Endothelial cell of umbilical vein (primary cell): ENCODE results near the gene PRDX3. TPM values are rescaled to one million over a fixed set of nuclear protein-coding genes. Genes with fewer than 3 reads are reported as not detected.
A peak's percentile ranks its signal among the peaks of the same experiment; 100 is the strongest.

ENCODE experiments used
- Bru-seq: library from RNA; stranded (reverse); fragments of 400-500 nt; gene quantifications from one replicate; lab custom pipeline; 2021; lab: Mats Ljungman, UMichigan
- BruChase-seq, 2 experiments: library from RNA; stranded (reverse); fragments of 400-500 nt; gene quantifications; one replicate each; lab custom pipeline; 2021; lab: Mats Ljungman, UMichigan
- BruUV-seq: library from RNA; stranded (reverse); fragments of 400-500 nt; replicated peaks from 2 replicates; lab custom pipeline; 2021; lab: Mats Ljungman, UMichigan
- CTCF ChIA-PET: fragments of 300-600, 350-600 bp; sonication (Branson Sonifier 250); formaldehyde crosslinking; loops from one replicate; lab custom pipeline; 2021; ENCODE audit warnings: antibody characterized with exemption, inconsistent platforms; lab: Charles Lee
- POLR2A ChIA-PET: fragments of 300-600, 350-600 bp; sonication (Branson Sonifier 250); formaldehyde crosslinking; loops from one replicate; lab custom pipeline; 2021; ENCODE audit warnings: antibody characterized with exemption, inconsistent platforms; lab: Charles Lee
- DNase-seq: peaks from one replicate; pipeline ENCODE4 v3.0.0-alpha.2; 2011; ENCODE audit warnings: low read depth, low spot score
- FAIRE-seq: peaks from 2 replicates; lab custom pipeline; 2011; peaks lifted over from hg19 to GRCh38; lab: Jason Lieb, UNC
- H2AFZ ChIP-seq: 2 replicates; pipeline ENCODE4 v1.6.0; 2012; ENCODE audit warnings: low read depth, low read length, control low read depth, inconsistent platforms
- H3K27ac ChIP-seq: 2 replicates; pipeline ENCODE4 v1.5.1; 2011; ENCODE audit warnings: low read depth, mild to moderate bottlenecking, control low read depth, low read length, moderate library complexity; ENCODE audit not compliant: insufficient read depth
- H3K27me3 ChIP-seq, 2 experiments: 2 replicates each; pipeline versions ENCODE4 v1.6.0 to v1.6.1; 2011; ENCODE audit warnings: low read length in 2 of 2, mixed read lengths in 1 of 2; ENCODE audit not compliant: control insufficient read depth in 2 of 2, insufficient read depth in 2 of 2
- H3K36me3 ChIP-seq, 2 experiments: 2 replicates in 1 of 2; 3 replicates in 1 of 2; pipeline ENCODE4 v1.5.1; 2011; ENCODE audit warnings: low read length in 2 of 2, mild to moderate bottlenecking in 1 of 2, moderate library complexity in 1 of 2; ENCODE audit not compliant: control insufficient read depth in 2 of 2, insufficient read depth in 2 of 2; ENCODE audit errors: extremely low read depth in 1 of 2
- H3K4me1 ChIP-seq: 3 replicates; pipeline ENCODE4 v1.5.1; 2011; ENCODE audit warnings: mild to moderate bottlenecking, low read length; ENCODE audit not compliant: control insufficient read depth, insufficient read depth; ENCODE audit errors: extremely low read depth
- H3K4me2 ChIP-seq: 2 replicates; pipeline ENCODE4 v1.6.1; 2011; ENCODE audit warnings: low read length, control low read depth, mixed read lengths; ENCODE audit not compliant: insufficient read depth
- H3K4me3 ChIP-seq, 3 experiments: fragments of 200-600 bp in 1 of 3; sonication (generic), shearing (Covaris generic) in 1 of 3; replicated peaks in 1 of 3; 2 replicates each; pipeline ENCODE4 v1.5.1; 2011 to 2016; ENCODE audit warnings: control low read depth in 3 of 3, low read length in 3 of 3, mild to moderate bottlenecking in 2 of 3, inconsistent platforms in 1 of 3, low read depth in 1 of 3, moderate library complexity in 1 of 3; ENCODE audit not compliant: insufficient read depth in 1 of 3
- H3K79me2 ChIP-seq: 2 replicates; pipeline ENCODE4 v1.6.0; 2012; ENCODE audit warnings: low read length, inconsistent platforms; ENCODE audit not compliant: control insufficient read depth, insufficient read depth
- H3K9ac ChIP-seq: replicated peaks from 2 replicates; pipeline ENCODE3; 2011; ENCODE audit warnings: low read length, control low read depth; ENCODE audit not compliant: insufficient read depth; ENCODE audit errors: extremely low read depth
- H3K9me1 ChIP-seq: replicated peaks from 3 replicates; pipeline ENCODE4 v1.6.0; 2011; ENCODE audit warnings: mild to moderate bottlenecking, low read length; ENCODE audit not compliant: control insufficient read depth, insufficient read depth; ENCODE audit errors: extremely low read depth
- H3K9me3 ChIP-seq: replicated peaks from 2 replicates; pipeline ENCODE4 v1.5.1; 2012; ENCODE audit warnings: low read length, inconsistent platforms; ENCODE audit not compliant: control insufficient read depth, insufficient read depth
- H4K20me1 ChIP-seq: replicated peaks from 2 replicates; pipeline ENCODE3; 2011; ENCODE audit warnings: mild to moderate bottlenecking, low read length; ENCODE audit not compliant: control insufficient read depth, insufficient read depth; ENCODE audit errors: extremely low read depth
- EZH2 ChIP-seq: IDR thresholded peaks from 2 replicates; pipeline ENCODE4 v1.6.1; 2012; ENCODE audit warnings: borderline replicate concordance, low read depth, mild to moderate bottlenecking, moderate library complexity, low read length, inconsistent platforms; ENCODE audit not compliant: severe bottlenecking
- FOS ChIP-seq: IDR thresholded peaks from 2 replicates; pipeline ENCODE4 v1.6.1; 2011; ENCODE audit warnings: mild to moderate bottlenecking, low read length, moderate library complexity, borderline replicate concordance; ENCODE audit not compliant: insufficient read depth
- GATA2 ChIP-seq: IDR thresholded peaks from 2 replicates; pipeline ENCODE4 v1.7.0; 2011; ENCODE audit warnings: low read depth, mild to moderate bottlenecking, moderate library complexity, mixed read lengths, low read length; ENCODE audit not compliant: insufficient read length, insufficient read depth
- JUN ChIP-seq: IDR thresholded peaks from 2 replicates; pipeline ENCODE4 v1.6.1; 2011; ENCODE audit warnings: borderline replicate concordance, low read depth; ENCODE audit not compliant: insufficient read length, insufficient read depth
- MYC ChIP-seq: IDR thresholded peaks from one replicate; pipeline ENCODE4 v1.6.1; 2011; ENCODE audit warnings: mild to moderate bottlenecking, low read depth, low read length
- POLR2A ChIP-seq: IDR thresholded peaks from 2 replicates; pipeline ENCODE4 v1.6.1; 2012; ENCODE audit warnings: low read depth, mild to moderate bottlenecking, control low read depth, low read length
- POLR2AphosphoS5 ChIP-seq: IDR thresholded peaks from 2 replicates; pipeline ENCODE4 v1.6.1; 2012; ENCODE audit warnings: low read depth, mild to moderate bottlenecking, control low read depth, low read length, moderate library complexity; ENCODE audit not compliant: insufficient read depth
- dilution Hi-C: fragments of 300-500 bp; cut with MboI; formaldehyde crosslinking; loops from one replicate; pipeline ENCODE4 v1.15.0; 2019; ENCODE audit warnings: low sequenced_read_pairs; ENCODE audit not compliant: extremely low pct_ligation_motif_present
- intact Hi-C: fragments of 100-400 bp; cut with micrococcal nuclease; formaldehyde crosslinking; loops from one replicate; pipeline ENCODE4 v1.10.0; 2022
- long read RNA-seq: library from polyadenylated mRNA; stranded (forward); transcript quantifications from one replicate; pipeline ENCODE4 v2.0.0, GENCODE V29; 2021
- polyA minus RNA-seq, 3 experiments: library from RNA; depleted of rRNA, polyadenylated mRNA; stranded (reverse); fragments of >200 nt; gene quantifications; 1 replicate in 1 of 3; 2 replicates in 2 of 3; pipeline ENCODE4 v1.2.3, GENCODE V29; 2011
- polyA plus RNA-seq, 4 experiments: library from polyadenylated mRNA; depleted of rRNA in 3 of 4; stranded (reverse) in 3 of 4; unstranded in 1 of 4; fragments of >200 nt; gene quantifications; 2 replicates each; pipeline versions ENCODE4 v1.2.1 to v1.2.3, GENCODE V29; 2011 to 2012; ENCODE audit warnings: missing spikeins in 1 of 4
- total RNA-seq: library from RNA; stranded (reverse); gene quantifications from 2 replicates; pipeline ENCODE4 v1.2.3, GENCODE V29; 2021
- TF ChIP-seq, protein P1 (sequence below): IDR thresholded peaks from 2 replicates; pipeline ENCODE4 v1.6.1; 2011; ENCODE audit not compliant: insufficient read depth, insufficient read length
- TF ChIP-seq, protein P2 (sequence below), 2 donors: IDR thresholded peaks; 1 replicate in 1 of 2; 2 replicates in 1 of 2; pipeline ENCODE4 v1.5.1; 2011; ENCODE audit warnings: low read length in 2 of 2, mild to moderate bottlenecking in 2 of 2, moderate library complexity in 2 of 2, control low read depth in 1 of 2, inconsistent platforms in 1 of 2, low read depth in 1 of 2; ENCODE audit not compliant: insufficient read depth in 1 of 2; ENCODE audit errors: extremely low read depth in 1 of 2

PRDX3 gene
- total RNA-seq: 117 and 124 TPM in 2 replicates
- 99.4 and 123 TPM in 2 replicates for polyA plus RNA-seq
- 168 and 181 TPM in 2 replicates for polyA plus RNA-seq (2011; cell fraction: cytosol; rRNA removed)
- 95.8 and 112 TPM in 2 replicates for polyA plus RNA-seq (2011; cell fraction: nucleus; rRNA removed)
- 146 and 198 TPM in 2 replicates for polyA plus RNA-seq (2012)
- 233 and 266 TPM in 2 replicates for polyA minus RNA-seq
- polyA minus RNA-seq (2011; cell fraction: cytosol; rRNA and poly(A)+ RNA removed): 118 TPM
- polyA minus RNA-seq (2011; cell fraction: nucleus; rRNA and poly(A)+ RNA removed): 50.2 and 78.9 TPM in 2 replicates
- percentile 88 among the genes with signal in this experiment for Bru-seq, nascent RNA
- percentile 96 among the genes with signal in this experiment for BruChase-seq, experiment 1, labeled RNA remaining after a 6-hour chase
- BruChase-seq, experiment 2, labeled RNA remaining after a 2-hour chase: percentile 90 among the genes with signal in this experiment
- long read RNA-seq, transcript PRDX3-201 (7 exons, 1,591 nt): major isoform, 604 of 629 reads
- long read RNA-seq, partial matches to known transcripts: 8 of 629 reads
- long read RNA-seq, other reads (novel, unspliced or antisense): 13 of 629 reads

DNA sequence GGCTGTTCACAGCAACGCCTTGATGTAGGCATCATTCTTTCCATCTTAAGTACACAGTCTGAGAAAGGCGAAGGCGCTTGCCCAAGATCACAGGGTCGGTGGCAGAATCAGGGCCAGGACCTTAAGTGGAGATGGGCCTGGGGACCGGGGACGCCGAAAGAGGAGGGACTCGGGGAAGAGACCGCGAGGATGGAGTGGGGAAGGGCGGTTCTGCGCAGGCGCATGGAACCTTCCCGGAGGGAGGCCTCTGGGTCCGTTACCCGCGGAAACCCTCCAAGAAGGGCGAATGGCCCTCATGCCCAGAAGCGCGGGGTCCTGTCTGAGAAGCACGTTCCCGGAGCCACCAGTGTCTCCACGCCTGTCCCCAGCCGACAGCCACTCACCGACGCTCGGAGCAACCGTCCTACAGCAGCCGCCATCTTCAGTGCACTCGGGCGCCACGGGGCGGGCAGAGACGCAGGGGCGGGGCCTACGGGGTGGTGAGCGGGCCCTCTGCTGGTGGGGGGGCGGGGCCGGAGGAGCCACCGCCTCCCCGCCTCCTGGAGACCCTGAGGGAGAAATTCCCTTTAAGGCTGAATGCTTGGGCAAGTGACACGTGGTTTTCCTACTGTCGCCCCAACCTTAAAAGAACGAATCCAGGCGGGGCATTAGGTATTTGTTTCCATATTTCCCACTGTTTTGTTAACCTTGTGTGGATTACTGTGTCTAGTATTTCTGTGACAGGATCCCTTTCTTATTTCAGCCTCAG, at the start of gene PRDX3:
TSS of gene PRDX3 (minus strand) at position 441 of the 748 bp plus-strand sequence. CDS start at position 419, 22 bp downstream.
- FAIRE-seq (peak; percentile 94), DNase-seq (peak; percentile 94)
- H3K27me3 ChIP-seq: no peaks in the 10 kb centered on the region
- peak within 1 kb of the TSS; percentile 91 for H3K9ac ChIP-seq
- no peaks in the 10 kb centered on the region for H3K9me3 ChIP-seq
- TF ChIP-seq POLR2A: peak; percentile 99
- no peak for TF ChIP-seq JUN
- no peak for TF ChIP-seq EZH2
- TF ChIP-seq GATA2: no peak
- TF ChIP-seq POLR2AphosphoS5: peak; percentile 98
- TF ChIP-seq MYC: no peak
- TF ChIP-seq, protein P1, sequence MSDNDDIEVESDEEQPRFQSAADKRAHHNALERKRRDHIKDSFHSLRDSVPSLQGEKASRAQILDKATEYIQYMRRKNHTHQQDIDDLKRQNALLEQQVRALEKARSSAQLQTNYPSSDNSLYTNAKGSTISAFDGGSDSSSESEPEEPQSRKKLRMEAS: peak; percentile 80
- TF ChIP-seq, protein P2, sequence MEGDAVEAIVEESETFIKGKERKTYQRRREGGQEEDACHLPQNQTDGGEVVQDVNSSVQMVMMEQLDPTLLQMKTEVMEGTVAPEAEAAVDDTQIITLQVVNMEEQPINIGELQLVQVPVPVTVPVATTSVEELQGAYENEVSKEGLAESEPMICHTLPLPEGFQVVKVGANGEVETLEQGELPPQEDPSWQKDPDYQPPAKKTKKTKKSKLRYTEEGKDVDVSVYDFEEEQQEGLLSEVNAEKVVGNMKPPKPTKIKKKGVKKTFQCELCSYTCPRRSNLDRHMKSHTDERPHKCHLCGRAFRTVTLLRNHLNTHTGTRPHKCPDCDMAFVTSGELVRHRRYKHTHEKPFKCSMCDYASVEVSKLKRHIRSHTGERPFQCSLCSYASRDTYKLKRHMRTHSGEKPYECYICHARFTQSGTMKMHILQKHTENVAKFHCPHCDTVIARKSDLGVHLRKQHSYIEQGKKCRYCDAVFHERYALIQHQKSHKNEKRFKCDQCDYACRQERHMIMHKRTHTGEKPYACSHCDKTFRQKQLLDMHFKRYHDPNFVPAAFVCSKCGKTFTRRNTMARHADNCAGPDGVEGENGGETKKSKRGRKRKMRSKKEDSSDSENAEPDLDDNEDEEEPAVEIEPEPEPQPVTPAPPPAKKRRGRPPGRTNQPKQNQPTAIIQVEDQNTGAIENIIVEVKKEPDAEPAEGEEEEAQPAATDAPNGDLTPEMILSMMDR (IDR thresholded peaks at IDR 0.05; ENCODE audit: extremely low read depth in 1 of 2, insufficient read depth in 1 of 2, low read depth in 1 of 2, low read length in 2 of 2): peak in 1 of 2 donors; percentile 22
- no peak for TF ChIP-seq FOS
- H3K9me1 ChIP-seq: no peaks in the 10 kb centered on the region
- H3K4me2 ChIP-seq: peak within 1 kb of the TSS; percentile 94
- dilution Hi-C loops (no loop called here), intact Hi-C loops (loop anchor here (1.0 to 2.0 kb wide), 4 partner anchors 12 to 98 kb away; partner anchors contain the start of gene EIF3A)
- peak within 1 kb of the TSS; percentile 85 to 91 (median 87) for H3K4me3 ChIP-seq
- POLR2A ChIA-PET: no interaction called here
- peaks cover 3 to 12% of the 10 kb centered on the region in 2 experiments for H3K36me3 ChIP-seq
- H3K79me2 ChIP-seq: peaks cover 39% of the 10 kb centered on the region
- TSS peak; percentile 79 for BruUV-seq
- peak within 1 kb of the TSS; percentile 83 for H3K27ac ChIP-seq
- H2AFZ ChIP-seq: peak within 1 kb of the TSS; percentile 99
- CTCF ChIA-PET: interaction anchor here (1.3 kb wide), 1 partner anchor 311 kb away, joined by 4 read pairs; no protein-coding TSS in a partner anchor
- H4K20me1 ChIP-seq: no peaks in the 10 kb centered on the region
- H3K4me1 ChIP-seq: peaks cover 12% of the 10 kb centered on the region
